GM19193 (cell line): ENCODE data around the gene TBX5.

Source experiments
- POLR2A ChIP-seq: IDR thresholded peaks from 4 replicates; pipeline ENCODE4 v1.6.1; 2011; ENCODE audit not compliant: insufficient read depth, insufficient read length; ENCODE audit errors: extremely low read depth

The TBX5 gene

GRCh38 chr12:114405519-114406271 lies at the start of gene TBX5:
Gene TBX5 (minus strand): TSS chr12:114406144. CDS start chr12:114403898, 2,246 bp downstream.
- no peak for TF ChIP-seq POLR2A

GRCh38 chr12:114451657-114452056 lies 45.7 kb upstream of the TBX5 start:
- no peak for TF ChIP-seq POLR2A

GRCh38 chr12:114450515-114451300 lies 44.8 kb upstream of the TBX5 start:
- TF ChIP-seq POLR2A: no peak

GRCh38 chr12:114450019-114450418 lies 44.1 kb upstream of the TBX5 start:
- no peak for TF ChIP-seq POLR2A

GRCh38 chr12:114448618-114448933 lies 42.6 kb upstream of the TBX5 start:
- no peak for TF ChIP-seq POLR2A

GRCh38 chr12:114447799-114448617 lies 42.1 kb upstream of the TBX5 start:
- no peak for TF ChIP-seq POLR2A

- no peak for TF ChIP-seq POLR2A
These were observed 41.4 kb upstream of the TBX5 start for GRCh38 chr12:114447274-114447716.

- TF ChIP-seq POLR2A: no peak
These were observed 39.7 kb upstream of the TBX5 start for GRCh38 chr12:114445401-114446323.

- TF ChIP-seq POLR2A: no peak
These were observed 38.7 kb upstream of the TBX5 start for GRCh38 chr12:114444422-114445279.

GRCh38 chr12:114443607-114444421 lies 37.9 kb upstream of the TBX5 start:
- TF ChIP-seq POLR2A: no peak

GRCh38 chr12:114442578-114442977 lies 36.6 kb upstream of the TBX5 start:
- TF ChIP-seq POLR2A: no peak

- TF ChIP-seq POLR2A: no peak
These were observed 35.6 kb upstream of the TBX5 start for GRCh38 chr12:114441545-114441944.

GRCh38 chr12:114441039-114441383 lies 35.1 kb upstream of the TBX5 start:
- TF ChIP-seq POLR2A: no peak
